Left lung (tissue), 10 donors: ENCODE measurements around the gene MAP2. TPM values are rescaled to one million over a fixed set of nuclear protein-coding genes. Genes with fewer than 3 reads are reported as not detected.

Experiments
- ATAC-seq: fragments of 200-7000 bp; cut with Tn5 transposase; one replicate; pipeline ENCODE4 v1.9.1; 2020; ENCODE audit warnings: moderate library complexity
- DNase-seq, 4 donors: peaks; one replicate each; pipeline ENCODE4 v3.0.0-alpha.2; 2013 to 2020
- H3K27ac ChIP-seq, 2 donors: fragments of 200-600 bp; sonication (generic) in 1 of 2; one replicate each; pipeline versions ENCODE4 v1.5.0 to v1.8.0; 2020 to 2021
- H3K27me3 ChIP-seq, 2 donors: fragments of 200-600 bp; sonication (generic) in 1 of 2; one replicate each; pipeline versions ENCODE4 v1.5.0 to v1.8.0; 2020 to 2021
- H3K36me3 ChIP-seq, 2 donors: fragments of 200-600 bp; sonication (generic) in 1 of 2; one replicate each; pipeline versions ENCODE4 v1.5.0 to v1.8.0; 2020 to 2021
- H3K4me1 ChIP-seq, 2 donors: fragments of 200-600 bp; one replicate each; pipeline ENCODE4 v1.8.0; 2021
- H3K4me3 ChIP-seq, 2 donors: fragments of 200-600 bp; sonication (generic) in 1 of 2; one replicate each; pipeline versions ENCODE4 v1.5.0 to v1.8.0; 2020 to 2021; ENCODE audit warnings: mild to moderate bottlenecking in 1 of 2
- H3K9me3 ChIP-seq, 2 donors: fragments of 200-600 bp; sonication (generic) in 1 of 2; one replicate each; pipeline versions ENCODE4 v1.5.0 to v1.8.0; 2020 to 2021
- CTCF ChIP-seq, 2 donors: fragments of 200-600 bp; sonication (generic) in 1 of 2; IDR thresholded peaks; one replicate each; pipeline versions ENCODE4 v1.5.0 to v1.8.0; 2021; ENCODE audit warnings: antibody characterized with exemption in 2 of 2
- intact Hi-C, 2 donors: fragments of 100-400 bp; cut with DNase I; formaldehyde crosslinking; loops; one replicate each; pipeline versions ENCODE4 v1.11.2 to v1.14.2; 2022
- polyA plus RNA-seq, 6 donors: library from polyadenylated mRNA; unstranded; fragments of 120-200 nt; gene quantifications; one replicate each; pipeline ENCODE4 v1.2.1, GENCODE V29; 2013; ENCODE audit not compliant: insufficient read length in 6 of 6
- total RNA-seq, 2 donors: library from RNA; stranded (reverse); fragmentation: NEBNext Ultra II Directional; extraction: Animal tissue kit (Norgen Biotek cat#: 25700); gene quantifications; one replicate each; pipeline ENCODE4 v1.2.1, GENCODE V29; 2021
- donor health status: DM: no; HTN: yes; CAD: no.
- donor health status: DM: no; HTN: no; CAD: no.

MAP2 gene
- total and polyA plus RNA-seq, 8 donors: 8.5 to 67.1 (median 11.1) TPM

- Histone ChIP-seq H3K27me3 (no peaks in the 10 kb centered on the region), H3K9me3 (no peaks in the 10 kb centered on the region), H3K4me3 (no peak overlapping the region), H3K4me1 (no peaks in the 10 kb centered on the region), H3K36me3 (no peaks in the 10 kb centered on the region), H3K27ac (no peak overlapping the region)
- ATAC-seq: no peak
- no peak for DNase-seq
- intact Hi-C loops: no loop called here
- no peak for TF ChIP-seq CTCF (IDR thresholded peaks at IDR 0.05)
Measured at GRCh38 chr2:209391776-209392401, 32.0 kb upstream of the MAP2 start.

GRCh38 chr2:209395229-209395628 is 28.6 kb upstream of the MAP2 start:
- ATAC-seq (no peak), DNase-seq (no peak)
- H3K36me3 ChIP-seq: no peaks in the 10 kb centered on the region
- H3K4me1 ChIP-seq: no peaks in the 10 kb centered on the region
- H3K27me3 ChIP-seq: no peaks in the 10 kb centered on the region
- no peak for TF ChIP-seq CTCF (IDR thresholded peaks at IDR 0.05)
- H3K9me3 ChIP-seq: no peaks in the 10 kb centered on the region
- no peak overlapping the region for H3K27ac ChIP-seq
- intact Hi-C loops: no loop called here
- no peak overlapping the region for H3K4me3 ChIP-seq

- H3K4me1 ChIP-seq: no peaks in the 10 kb centered on the region
- H3K27ac ChIP-seq: no peak overlapping the region
- DNase-seq: no peak
- TF ChIP-seq CTCF (IDR thresholded peaks at IDR 0.05): no peak
- no peaks in the 10 kb centered on the region for H3K27me3 ChIP-seq
- no peak overlapping the region for H3K4me3 ChIP-seq
- no peaks in the 10 kb centered on the region for H3K36me3 ChIP-seq
- intact Hi-C loops: no loop called here
- H3K9me3 ChIP-seq: no peaks in the 10 kb centered on the region
- ATAC-seq: no peak
Measured at GRCh38 chr2:209395652-209396051, 28.2 kb upstream of the MAP2 start.

GRCh38 chr2:209398463-209398862 is 25.4 kb upstream of the MAP2 start:
- Histone ChIP-seq H3K9me3 (no peaks in the 10 kb centered on the region), H3K4me3 (no peak overlapping the region), H3K27me3 (no peaks in the 10 kb centered on the region), H3K27ac (no peak overlapping the region), H3K4me1 (no peaks in the 10 kb centered on the region), H3K36me3 (no peaks in the 10 kb centered on the region)
- no peak for DNase-seq
- no peak for TF ChIP-seq CTCF (IDR thresholded peaks at IDR 0.05)
- intact Hi-C loops: no loop called here
- ATAC-seq: no peak

GRCh38 chr2:209401788-209402187 is 22.1 kb upstream of the MAP2 start:
- Histone ChIP-seq H3K4me3 (no peak overlapping the region), H3K27me3 (no peaks in the 10 kb centered on the region), H3K36me3 (no peaks in the 10 kb centered on the region), H3K4me1 (no peaks in the 10 kb centered on the region), H3K9me3 (no peaks in the 10 kb centered on the region), H3K27ac (no peak overlapping the region)
- no peak for TF ChIP-seq CTCF (IDR thresholded peaks at IDR 0.05)
- DNase-seq (no peak), ATAC-seq (no peak)
- intact Hi-C loops: no loop called here
